AG04450 (cell line): ENCODE measurements around the gene KCNV2. TPM values are rescaled to one million over a fixed set of nuclear protein-coding genes. Genes with fewer than 3 reads are reported as not detected.

ENCODE experiments used
- CTCF ChIA-PET: fragments of 300-600, 350-600 bp; formaldehyde crosslinking; extraction: SDS; loops from one replicate; lab custom pipeline; 2022; ENCODE audit warnings: antibody characterized with exemption, inconsistent platforms; lab: Charles Lee
- POLR2A ChIA-PET: fragments of 350-600 bp; formaldehyde crosslinking; extraction: SDS; loops from one replicate; lab custom pipeline; 2021; ENCODE audit warnings: antibody characterized with exemption, inconsistent platforms; lab: Yijun Ruan, JAX
- DNase-seq: peaks from one replicate; pipeline ENCODE4 v3.0.0-alpha.2; 2011; ENCODE audit warnings: low read depth, low spot score
- H3K27ac ChIP-seq: one replicate; pipeline ENCODE4 v1.5.1; 2012; ENCODE audit warnings: low read depth, low read length, control low read depth
- H3K27me3 ChIP-seq: one replicate; pipeline ENCODE4 v1.6.0; 2012; ENCODE audit warnings: low read length; ENCODE audit not compliant: control insufficient read depth, insufficient read depth
- H3K4me3 ChIP-seq: 2 replicates; pipeline ENCODE4 v1.5.1; 2011; ENCODE audit warnings: mild to moderate bottlenecking, low read depth, low read length, control low read depth
- H3K9me3 ChIP-seq: 2 replicates; pipeline ENCODE4 v1.5.1; 2012; ENCODE audit warnings: low read length; ENCODE audit not compliant: control insufficient read depth, insufficient read depth
- polyA plus RNA-seq: library from polyadenylated mRNA; depleted of rRNA; stranded (reverse); fragments of >200 nt; gene quantifications from 2 replicates; pipeline ENCODE4 v1.2.3, GENCODE V29; 2011
- TF ChIP-seq, protein P1 (sequence below): IDR thresholded peaks from 2 replicates; pipeline ENCODE4 v1.5.1; 2011; ENCODE audit warnings: low read depth, low read length, control low read depth, inconsistent platforms

The KCNV2 gene
- polyA plus RNA-seq, 1 experiment, result not detected

GRCh38 chr9:2732492-2732891, 15.2 kb downstream of the KCNV2 start:
- no peak for DNase-seq
- H3K4me3 ChIP-seq, result no peak overlapping the region
- H3K27me3 ChIP-seq, result no peaks in the 10 kb centered on the region
- TF ChIP-seq, protein P1, sequence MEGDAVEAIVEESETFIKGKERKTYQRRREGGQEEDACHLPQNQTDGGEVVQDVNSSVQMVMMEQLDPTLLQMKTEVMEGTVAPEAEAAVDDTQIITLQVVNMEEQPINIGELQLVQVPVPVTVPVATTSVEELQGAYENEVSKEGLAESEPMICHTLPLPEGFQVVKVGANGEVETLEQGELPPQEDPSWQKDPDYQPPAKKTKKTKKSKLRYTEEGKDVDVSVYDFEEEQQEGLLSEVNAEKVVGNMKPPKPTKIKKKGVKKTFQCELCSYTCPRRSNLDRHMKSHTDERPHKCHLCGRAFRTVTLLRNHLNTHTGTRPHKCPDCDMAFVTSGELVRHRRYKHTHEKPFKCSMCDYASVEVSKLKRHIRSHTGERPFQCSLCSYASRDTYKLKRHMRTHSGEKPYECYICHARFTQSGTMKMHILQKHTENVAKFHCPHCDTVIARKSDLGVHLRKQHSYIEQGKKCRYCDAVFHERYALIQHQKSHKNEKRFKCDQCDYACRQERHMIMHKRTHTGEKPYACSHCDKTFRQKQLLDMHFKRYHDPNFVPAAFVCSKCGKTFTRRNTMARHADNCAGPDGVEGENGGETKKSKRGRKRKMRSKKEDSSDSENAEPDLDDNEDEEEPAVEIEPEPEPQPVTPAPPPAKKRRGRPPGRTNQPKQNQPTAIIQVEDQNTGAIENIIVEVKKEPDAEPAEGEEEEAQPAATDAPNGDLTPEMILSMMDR, result no peak
- no peak overlapping the region for H3K27ac ChIP-seq
- ChIA-PET POLR2A (no interaction called here), CTCF (no interaction called here)
- H3K9me3 ChIP-seq, result no peaks in the 10 kb centered on the region

DNA sequence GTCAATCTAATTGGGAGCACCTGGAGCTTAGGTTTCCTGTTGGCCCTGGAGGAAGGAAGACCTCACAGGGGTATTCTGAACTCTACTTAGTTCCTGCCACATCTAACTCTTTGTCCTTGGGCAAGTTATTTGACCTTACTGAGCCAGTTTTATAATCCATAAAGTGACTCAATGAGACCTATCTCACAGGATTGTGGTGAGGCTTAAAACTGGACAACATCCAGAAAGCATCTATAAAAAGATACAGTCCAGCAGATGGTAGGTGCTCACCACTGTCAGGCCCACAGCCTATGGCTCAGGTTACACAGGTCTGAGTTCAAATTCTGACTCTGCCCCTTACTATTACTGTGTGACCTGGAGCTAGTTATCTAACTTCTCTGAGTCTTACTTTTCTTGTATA, 23.3 kb downstream of the KCNV2 start:
- TF ChIP-seq, protein P1, result no peak

GRCh38 chr9:2741441-2742158, 24.3 kb downstream of the KCNV2 start:
- CTCF ChIA-PET, result interaction anchor here (1.0 to 4.0 kb wide), 2 partner anchors 13 to 16 kb away, joined by 3 to 16 read pairs; no protein-coding TSS in a partner anchor
- DNase-seq, result no peak
- Histone ChIP-seq H3K9me3 (no peaks in the 10 kb centered on the region), H3K27me3 (no peaks in the 10 kb centered on the region), H3K4me3 (no peak overlapping the region), H3K27ac (no peak overlapping the region)
- POLR2A ChIA-PET, result interaction anchor here (0.6 kb wide), 1 partner anchor 103 kb away, joined by 4 read pairs; the partner anchor contains the start of gene PUM3
- TF ChIP-seq, protein P1, result no peak

More for the DNA sequence above, 23.3 kb downstream of the KCNV2 start:
- POLR2A ChIA-PET, result interaction anchor here (0.6 kb wide), 1 partner anchor 90 kb away, joined by 6 read pairs; no protein-coding TSS in a partner anchor
- no peak for DNase-seq
- H3K27ac ChIP-seq, result no peak overlapping the region
- H3K27me3 ChIP-seq, result no peaks in the 10 kb centered on the region
- H3K4me3 ChIP-seq, result no peak overlapping the region
- CTCF ChIA-PET, result interaction anchor here (1.0 to 4.0 kb wide), 2 partner anchors 12 to 17 kb away, joined by 3 to 16 read pairs; no protein-coding TSS in a partner anchor
- H3K9me3 ChIP-seq, result no peaks in the 10 kb centered on the region

- H3K27me3 ChIP-seq, result no peaks in the 10 kb centered on the region
- CTCF ChIA-PET, result interaction anchor here (4.0 kb wide), 1 partner anchor 13 kb away, joined by 16 read pairs; no protein-coding TSS in a partner anchor
- TF ChIP-seq, protein P1, result no peak
- POLR2A ChIA-PET, result interaction anchor here (0.6 kb wide), 1 partner anchor 102 kb away, joined by 4 read pairs; the partner anchor contains the start of gene PUM3
- no peak overlapping the region for H3K27ac ChIP-seq
- DNase-seq, result no peak
- no peaks in the 10 kb centered on the region for H3K9me3 ChIP-seq
- H3K4me3 ChIP-seq, result no peak overlapping the region
These were observed 24.9 kb downstream of the KCNV2 start for GRCh38 chr9:2742214-2742613.
